Prostate gland (tissue), 2 donors: Measurements from ENCODE around the gene RPS14. TPM values are rescaled to one million over a fixed set of nuclear protein-coding genes. Genes with fewer than 3 reads are reported as not detected.

Experiments
- DNase-seq: peaks from one replicate; pipeline ENCODE4 v3.0.0-alpha.2; 2019; ENCODE audit warnings: low spot score
- H3K27ac ChIP-seq, 2 donors: fragments of 200-600 bp; sonication (generic); 2 replicates each; pipeline ENCODE4 v1.5.1; 2017 to 2019
- H3K27me3 ChIP-seq: fragments of 200-600 bp; sonication (generic); replicated peaks from 2 replicates; pipeline ENCODE4 v1.5.1; 2019; ENCODE audit not compliant: insufficient read depth
- H3K36me3 ChIP-seq, 2 donors: fragments of 200-600 bp; sonication (generic); 1 replicate in 1 of 2; 2 replicates in 1 of 2; pipeline versions ENCODE4 v1.5.1 to v1.8.1; 2017 to 2019
- H3K4me1 ChIP-seq: fragments of 200-600 bp; sonication (generic); replicated peaks from 2 replicates; pipeline ENCODE4 v1.5.1; 2019
- H3K4me3 ChIP-seq, 2 donors: fragments of 200-600 bp; sonication (generic); 2 replicates each; pipeline ENCODE4 v1.5.1; 2017 to 2019
- H3K9me3 ChIP-seq: fragments of 200-600 bp; sonication (generic); 2 replicates; pipeline ENCODE4 v1.5.1; 2017
- CTCF ChIP-seq, 4 experiments: fragments of 200-600 bp in 2 of 4; fragments of 450-650 bp in 2 of 4; sonication (generic) in 2 of 4; IDR thresholded peaks; 1 replicate in 3 of 4; 2 replicates in 1 of 4; pipeline ENCODE4 v1.5.1; 2016 to 2019; ENCODE audit warnings: antibody characterized with exemption in 4 of 4, mild to moderate bottlenecking in 2 of 4, moderate library complexity in 2 of 4
- POLR2A ChIP-seq: fragments of 450-650 bp; IDR thresholded peaks from one replicate; pipeline ENCODE4 v1.6.1; 2016; ENCODE audit warnings: antibody characterized with exemption, mild to moderate bottlenecking
- POLR2AphosphoS5 ChIP-seq: sonication (generic); formaldehyde crosslinking; IDR thresholded peaks from one replicate; pipeline ENCODE4 v1.6.1; 2017; ENCODE audit warnings: antibody characterized with exemption
- WGBS: methylation state at CpG from one replicate; pipeline ENCODE4 v1.1.5; 2018; 5-methylcytosine and 5-hydroxymethylcytosine counted together
- intact Hi-C: fragments of 100-400 bp; cut with DNase I; formaldehyde crosslinking; loops from one replicate; pipeline ENCODE4 v1.14.2; 2022
- total RNA-seq, 2 donors: library from RNA; depleted of rRNA; stranded (reverse); fragments of >200 nt; gene quantifications; one replicate each; pipeline ENCODE4 v1.1.0, GENCODE V29; 2016

RPS14 gene
- total RNA-seq, 2 donors from 2014 or later, result 1,708 to 3,672 TPM

DNA sequence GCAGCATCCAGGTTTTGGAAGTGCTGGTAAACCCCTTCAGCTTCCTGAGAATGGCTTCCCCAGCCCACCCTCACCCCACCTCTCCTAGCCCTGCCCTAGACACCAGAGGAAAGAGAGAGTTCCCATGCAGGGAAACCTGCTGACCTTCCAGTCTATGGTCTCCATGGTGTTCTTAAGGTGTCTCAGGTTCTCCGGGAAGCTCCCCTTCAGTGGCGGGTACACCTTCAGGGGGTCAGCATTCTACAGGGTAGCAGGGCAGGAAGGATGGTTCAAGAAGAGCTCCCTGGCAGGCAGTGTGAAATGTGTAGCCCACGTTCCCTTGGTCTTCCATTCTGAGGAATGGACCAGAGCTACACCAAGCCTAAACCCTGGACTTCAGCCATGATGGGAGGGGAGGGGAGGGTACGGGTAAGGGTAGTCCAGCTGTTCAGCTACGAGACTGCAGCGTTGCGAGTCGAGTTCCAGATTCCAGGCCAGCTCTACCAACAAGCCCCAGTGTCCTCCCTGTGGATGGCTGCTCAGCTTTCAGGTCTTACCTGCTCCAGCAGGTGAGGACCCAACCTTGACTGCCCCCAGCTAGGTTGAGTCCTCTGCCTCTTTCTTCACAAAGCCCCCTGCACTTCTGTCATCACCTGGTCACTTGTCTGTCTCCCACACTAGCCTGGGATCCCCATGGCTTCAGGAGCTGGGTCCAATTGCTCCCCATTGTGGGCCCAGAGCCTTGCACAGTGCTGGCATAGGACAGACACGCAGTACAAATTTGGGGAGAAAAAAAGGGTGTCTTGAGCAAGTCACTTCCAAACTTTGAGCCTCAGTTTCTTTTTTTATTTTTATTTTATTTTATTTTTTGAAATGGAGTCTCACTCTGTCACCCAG lies 44.4 kb downstream of the RPS14 start:
- H3K4me1 ChIP-seq, result peaks cover 2% of the 10 kb centered on the region
- intact Hi-C loops, result no loop called here
- no peaks in the 10 kb centered on the region for H3K27me3 ChIP-seq

GRCh38 chr5:150404535-150404934 lies 45.0 kb downstream of the RPS14 start:
- TF ChIP-seq CTCF (IDR thresholded peaks at IDR 0.05) (no peak), POLR2A (no peak), POLR2AphosphoS5 (no peak)
- intact Hi-C loops, result no loop called here
- no peak for DNase-seq
- Histone ChIP-seq H3K9me3 (no peaks in the 10 kb centered on the region), H3K27ac (no peak overlapping the region), H3K4me1 (no peaks in the 10 kb centered on the region), H3K36me3 (no peaks in the 10 kb centered on the region), H3K4me3 (no peak overlapping the region), H3K27me3 (no peaks in the 10 kb centered on the region)
- 88% methylated on average over 10 of the region's 10 CpGs for whole genome bisulfite sequencing

More for the DNA sequence above, 44.4 kb downstream of the RPS14 start:
- no peaks in the 10 kb centered on the region for H3K36me3 ChIP-seq
- no peak overlapping the region for H3K4me3 ChIP-seq
- H3K27ac ChIP-seq, result no peak overlapping the region
- no peaks in the 10 kb centered on the region for H3K9me3 ChIP-seq
- WGBS, result 79% methylated on average over 9 of the region's 9 CpGs
- no peak for DNase-seq
- TF ChIP-seq POLR2A (no peak), POLR2AphosphoS5 (no peak), CTCF (IDR thresholded peaks at IDR 0.05) (no peak)

GRCh38 chr5:150404121-150404520 lies 45.4 kb downstream of the RPS14 start:
- no peak overlapping the region for H3K27ac ChIP-seq
- 94% methylated on average over 5 of the region's 5 CpGs for WGBS
- TF ChIP-seq POLR2AphosphoS5 (no peak), POLR2A (no peak), CTCF (IDR thresholded peaks at IDR 0.05) (no peak)
- H3K4me1 ChIP-seq, result no peaks in the 10 kb centered on the region
- no peak for DNase-seq
- no peaks in the 10 kb centered on the region for H3K9me3 ChIP-seq
- H3K36me3 ChIP-seq, result peaks cover 0 to under 1% of the 10 kb centered on the region in 2 donors
- intact Hi-C loops, result no loop called here
- H3K27me3 ChIP-seq, result no peaks in the 10 kb centered on the region
- H3K4me3 ChIP-seq, result no peak overlapping the region

DNA sequence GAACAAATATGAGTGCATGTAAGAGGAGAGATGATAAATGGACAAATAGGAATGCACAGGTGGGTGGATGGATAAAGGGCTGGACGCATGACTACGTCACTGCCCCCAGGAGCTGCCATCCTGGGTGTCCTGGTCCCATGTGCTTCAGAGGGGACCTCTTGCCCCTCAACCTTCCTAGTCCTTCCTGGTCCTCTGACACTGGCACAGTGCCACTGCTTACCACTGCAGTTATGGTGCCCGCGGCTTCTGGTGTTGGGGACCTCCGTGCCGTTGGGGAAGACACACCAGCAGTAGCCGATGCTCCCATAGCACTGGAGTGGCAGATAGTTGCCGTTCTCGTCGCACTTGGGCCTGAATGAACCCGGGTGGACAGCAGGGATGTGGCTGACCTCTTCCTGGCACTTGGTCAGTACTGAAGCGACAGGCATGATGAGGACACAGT lies 46.6 kb downstream of the RPS14 start:
- no peak for TF ChIP-seq CTCF (IDR thresholded peaks at IDR 0.05)
- TF ChIP-seq POLR2A, result no peak
- no peak for TF ChIP-seq POLR2AphosphoS5
- H3K4me3 ChIP-seq, result no peak overlapping the region
- DNase-seq, result no peak
- intact Hi-C loops, result no loop called here
- H3K27ac ChIP-seq, result no peak overlapping the region
- WGBS, result 91% methylated on average over 12 of the region's 12 CpGs
- H3K27me3 ChIP-seq, result no peaks in the 10 kb centered on the region
- peaks cover 2 to 6% of the 10 kb centered on the region in 2 donors for H3K36me3 ChIP-seq
- no peaks in the 10 kb centered on the region for H3K9me3 ChIP-seq
- no peaks in the 10 kb centered on the region for H3K4me1 ChIP-seq
